HCT116 (cell line): ENCODE measurements around the gene PRR12.

Source experiments
- EZH2phosphoT487 ChIP-seq: fragments of 200-600 bp; IDR thresholded peaks from 2 replicates; pipeline ENCODE4 v1.6.1; 2018; ENCODE audit warnings: antibody characterized with exemption, borderline replicate concordance
- POLR2AphosphoS5 ChIP-seq: IDR thresholded peaks from 2 replicates; pipeline ENCODE4 v1.6.1; 2011; ENCODE audit warnings: mild to moderate bottlenecking, low read depth, low read length, moderate library complexity
- TF ChIP-seq, protein P1 (sequence below), 3 experiments: fragments of 200-600 bp in 1 of 3; sonication (generic) in 1 of 3; IDR thresholded peaks in 2 of 3; conservative IDR thresholded peaks in 1 of 3; 2 replicates each; pipeline ENCODE4 v1.5.1; 2012 to 2017; ENCODE audit warnings: low read depth in 2 of 3, low read length in 2 of 3, antibody characterized with exemption in 1 of 3, borderline replicate concordance in 1 of 3, control low read depth in 1 of 3, mild to moderate bottlenecking in 1 of 3, mixed read lengths in 1 of 3, mixed run types in 1 of 3, moderate library complexity in 1 of 3; ENCODE audit not compliant: insufficient read depth in 1 of 3

DNA sequence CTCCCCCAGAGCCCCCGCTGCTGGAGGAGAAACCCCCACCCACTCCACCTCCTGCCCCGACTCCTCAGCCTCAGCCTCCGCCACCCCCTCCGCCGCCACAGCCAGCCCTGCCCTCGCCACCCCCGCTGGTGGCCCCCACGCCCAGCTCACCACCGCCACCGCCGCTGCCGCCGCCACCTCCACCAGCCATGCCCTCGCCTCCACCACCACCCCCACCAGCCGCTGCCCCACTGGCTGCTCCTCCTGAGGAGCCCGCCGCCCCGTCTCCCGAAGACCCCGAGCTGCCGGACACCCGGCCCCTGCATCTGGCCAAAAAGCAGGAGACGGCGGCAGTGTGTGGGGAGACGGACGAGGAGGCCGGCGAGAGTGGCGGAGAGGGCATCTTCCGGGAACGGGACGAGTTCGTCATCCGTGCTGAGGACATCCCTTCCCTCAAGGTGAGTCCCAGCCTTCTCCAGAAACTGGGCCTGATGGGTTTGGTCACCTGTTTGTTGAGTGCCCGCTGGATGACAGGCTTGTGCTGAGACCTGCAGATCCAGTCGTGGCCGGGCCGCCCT lies 10.6 kb downstream of the PRR12 start:
- TF ChIP-seq, protein P1, sequence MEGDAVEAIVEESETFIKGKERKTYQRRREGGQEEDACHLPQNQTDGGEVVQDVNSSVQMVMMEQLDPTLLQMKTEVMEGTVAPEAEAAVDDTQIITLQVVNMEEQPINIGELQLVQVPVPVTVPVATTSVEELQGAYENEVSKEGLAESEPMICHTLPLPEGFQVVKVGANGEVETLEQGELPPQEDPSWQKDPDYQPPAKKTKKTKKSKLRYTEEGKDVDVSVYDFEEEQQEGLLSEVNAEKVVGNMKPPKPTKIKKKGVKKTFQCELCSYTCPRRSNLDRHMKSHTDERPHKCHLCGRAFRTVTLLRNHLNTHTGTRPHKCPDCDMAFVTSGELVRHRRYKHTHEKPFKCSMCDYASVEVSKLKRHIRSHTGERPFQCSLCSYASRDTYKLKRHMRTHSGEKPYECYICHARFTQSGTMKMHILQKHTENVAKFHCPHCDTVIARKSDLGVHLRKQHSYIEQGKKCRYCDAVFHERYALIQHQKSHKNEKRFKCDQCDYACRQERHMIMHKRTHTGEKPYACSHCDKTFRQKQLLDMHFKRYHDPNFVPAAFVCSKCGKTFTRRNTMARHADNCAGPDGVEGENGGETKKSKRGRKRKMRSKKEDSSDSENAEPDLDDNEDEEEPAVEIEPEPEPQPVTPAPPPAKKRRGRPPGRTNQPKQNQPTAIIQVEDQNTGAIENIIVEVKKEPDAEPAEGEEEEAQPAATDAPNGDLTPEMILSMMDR (IDR thresholded peaks at IDR 0.05 in 2 of 3, conservative IDR thresholded peaks at IDR 0.05 in 1 of 3; ENCODE audit: borderline replicate concordance in 1 of 3, insufficient read depth in 1 of 3, low read depth in 2 of 3, low read length in 2 of 3), result no peak
- no peak for TF ChIP-seq POLR2AphosphoS5
- no peak for TF ChIP-seq EZH2phosphoT487
